Stimulated activated CD8-positive, alpha-beta memory T cell treated with anti-CD3 and anti-CD28 coated beads, Interleukin-7, amount 100 ng/mL, for 4 hours (primary cell): ENCODE measurements around the gene WDR90.

Experiments used
- DNase-seq, 2 donors: peaks; one replicate each; pipeline ENCODE4 v3.0.0-alpha.2; 2020; ENCODE audit warnings: low read depth in 2 of 2

The WDR90 gene

GRCh38 chr16:648781-649589 is at the start of gene WDR90:
WDR90 (plus strand) TSS chr16:649365; CDS start chr16:649417, 52 bp downstream.
- peak; percentile 83 to 91 for DNase-seq

- no peak for DNase-seq
Observed at GRCh38 chr16:600781-601180, 48.4 kb upstream of the WDR90 start.

DNA sequence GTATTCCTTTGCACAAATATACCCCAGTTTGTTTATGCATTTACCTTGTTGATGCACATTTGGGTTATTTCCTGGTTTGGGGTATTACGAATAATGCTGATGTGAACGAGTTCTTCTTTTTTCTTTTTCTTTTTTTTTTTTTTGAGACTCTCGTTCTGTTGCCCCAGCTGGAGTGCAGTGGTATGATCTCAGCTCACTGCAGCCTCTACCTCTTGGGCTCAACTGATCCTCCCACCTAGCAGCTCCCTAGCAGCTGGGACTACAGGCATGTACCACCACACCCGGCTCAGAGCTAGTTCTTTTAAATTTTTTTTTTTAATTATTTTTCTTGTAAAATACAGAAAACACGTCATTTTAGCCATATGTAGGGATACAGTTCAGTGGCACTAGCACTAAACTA is 45.2 kb upstream of the WDR90 start:
- DNase-seq: no peak

DNA sequence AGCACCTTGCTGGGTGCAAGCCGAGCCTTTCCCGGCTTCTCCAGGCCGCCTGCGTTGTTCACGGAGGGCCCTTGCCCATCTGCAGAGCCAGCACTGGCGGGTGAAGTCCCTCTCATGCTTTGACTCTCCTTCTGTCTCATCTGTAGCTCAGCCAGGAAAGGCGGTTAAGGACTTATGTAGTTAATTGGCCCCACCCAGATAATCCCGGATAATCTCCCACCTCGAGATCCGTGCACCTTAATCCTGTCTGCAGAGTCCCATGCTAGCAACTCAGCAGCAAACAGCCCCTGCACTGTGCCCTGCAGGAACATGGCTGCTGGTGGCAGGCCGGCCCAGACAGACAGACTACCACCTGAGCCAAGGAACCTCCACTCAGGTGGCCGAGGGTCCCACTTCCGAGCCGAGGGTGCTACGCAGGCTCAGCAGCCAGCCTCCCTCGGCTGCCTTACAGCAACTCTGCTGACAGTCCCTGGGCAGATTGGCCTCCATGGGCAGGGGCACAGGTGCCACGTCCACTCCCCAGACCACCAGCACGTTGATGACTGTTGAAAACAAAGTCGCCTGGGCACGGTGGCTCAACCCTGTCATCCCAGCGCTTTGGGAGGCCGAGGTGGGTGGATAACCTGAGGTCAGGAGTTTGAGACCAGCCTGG is 42.4 kb upstream of the WDR90 start:
- DNase-seq: no peak

GRCh38 chr16:608019-608418 is 41.1 kb upstream of the WDR90 start:
- no peak for DNase-seq

DNA sequence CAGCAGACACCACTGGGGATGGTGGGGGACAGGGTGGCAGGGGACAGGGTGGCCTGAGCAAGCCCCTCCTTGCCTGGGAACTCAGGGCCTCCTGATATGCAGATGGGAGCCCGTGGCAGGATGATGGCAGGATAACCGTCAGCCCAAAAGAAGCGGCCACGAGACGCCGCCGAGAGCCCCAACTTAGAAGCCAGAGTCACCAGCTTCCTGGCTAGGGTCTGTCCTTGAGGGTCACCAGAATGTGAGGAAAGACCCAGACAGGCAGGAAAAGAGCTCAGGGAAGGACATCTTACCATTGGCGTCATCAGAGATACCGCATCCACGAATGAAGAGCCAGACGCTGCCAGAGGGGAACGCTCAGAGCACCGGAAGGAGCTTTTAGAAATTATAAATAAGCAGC is 39.8 kb upstream of the WDR90 start:
- DNase-seq: no peak

DNA sequence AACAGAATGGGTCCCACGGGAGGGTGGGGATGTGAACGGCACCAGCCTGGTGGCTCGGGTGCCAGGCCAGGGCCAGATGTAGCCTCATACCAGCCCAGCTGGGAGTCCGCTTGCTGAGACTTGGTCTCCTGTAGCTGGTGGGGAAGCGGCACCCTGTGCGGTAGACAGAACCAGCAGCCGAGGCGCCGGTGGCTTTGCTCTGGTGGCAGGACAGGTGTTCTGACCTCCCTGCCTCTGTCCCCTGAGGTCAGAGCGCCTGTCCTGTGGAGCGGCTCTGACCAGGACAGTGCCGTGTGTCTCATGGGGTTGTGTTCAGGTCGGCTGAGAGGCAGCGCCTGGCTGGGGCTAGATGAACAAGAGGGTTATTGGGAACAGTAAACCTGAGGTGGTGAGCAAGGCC is 39.2 kb upstream of the WDR90 start:
- DNase-seq: no peak

DNA sequence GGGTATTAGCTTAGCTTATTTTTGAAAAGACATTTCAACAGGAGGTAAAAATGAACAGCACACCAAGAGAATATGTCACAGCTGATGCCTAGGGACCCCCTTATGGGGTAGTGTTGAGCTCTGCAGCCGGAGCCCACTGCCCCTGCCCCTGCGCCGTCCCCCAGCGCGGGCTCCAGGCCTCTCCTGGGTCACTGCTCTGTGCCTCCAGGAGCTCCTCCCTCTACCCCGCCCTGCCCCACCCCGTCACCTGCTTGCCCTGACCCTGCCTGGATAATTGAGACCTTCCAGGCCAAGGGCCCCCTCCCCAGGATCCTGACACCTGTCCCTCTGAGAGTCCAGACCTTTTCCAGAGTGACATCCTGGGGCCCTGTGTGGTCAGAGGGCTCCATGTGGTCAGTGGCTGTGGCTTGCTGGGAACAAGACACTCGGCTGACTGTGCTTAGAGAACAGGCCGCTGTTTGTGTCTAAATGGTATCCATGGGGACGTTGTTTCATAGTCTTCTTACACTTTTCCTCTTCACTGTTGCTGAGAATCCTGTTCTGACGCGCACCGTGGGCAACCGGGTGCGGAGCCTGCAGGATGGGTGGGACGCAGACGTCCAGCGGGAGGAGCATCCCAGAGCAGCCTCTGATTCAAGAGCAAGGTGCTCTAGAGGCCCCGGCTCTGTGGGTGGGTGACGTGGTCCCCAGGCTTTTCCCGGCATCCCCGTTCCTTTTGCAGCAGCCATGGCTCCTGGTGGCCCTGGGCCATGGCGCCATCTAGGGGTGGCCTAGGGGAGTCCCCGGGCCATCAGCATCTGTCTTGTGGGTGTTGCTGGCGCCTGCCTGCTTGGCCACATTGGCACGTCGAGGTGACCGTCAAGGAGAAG is 38.4 kb upstream of the WDR90 start:
- DNase-seq: peak in 1 of 2 donors; percentile 36

DNA sequence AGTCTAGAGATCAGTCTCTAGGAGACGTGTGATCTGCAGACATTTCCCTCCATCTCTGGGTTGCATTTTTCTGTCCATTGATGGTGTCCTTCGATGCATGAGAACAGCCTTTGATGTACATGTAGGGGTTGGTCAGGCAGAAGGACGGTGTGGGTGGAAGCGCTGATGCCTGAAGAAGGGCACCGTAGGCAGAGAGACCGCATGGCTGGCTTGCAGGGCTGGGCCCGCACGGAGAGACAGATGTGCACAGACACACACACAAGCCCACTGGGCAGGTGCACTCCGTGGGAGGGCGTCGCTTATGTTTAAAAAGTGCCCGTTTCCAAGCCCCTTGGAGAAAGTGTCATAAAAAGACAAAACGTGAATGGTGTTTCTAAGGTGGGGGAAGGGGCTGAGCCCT is 34.0 kb upstream of the WDR90 start:
- no peak for DNase-seq

GRCh38 chr16:616733-617586 is 32.2 kb upstream of the WDR90 start:
- no peak for DNase-seq

GRCh38 chr16:617855-618254 is 31.3 kb upstream of the WDR90 start:
- no peak for DNase-seq

GRCh38 chr16:619476-620100 is 29.6 kb upstream of the WDR90 start:
- no peak for DNase-seq

GRCh38 chr16:620700-621525 is 28.3 kb upstream of the WDR90 start:
- DNase-seq: no peak

GRCh38 chr16:621526-622105 is 27.5 kb upstream of the WDR90 start:
- DNase-seq: no peak

GRCh38 chr16:622920-623280 is 26.3 kb upstream of the WDR90 start:
- DNase-seq: no peak

DNA sequence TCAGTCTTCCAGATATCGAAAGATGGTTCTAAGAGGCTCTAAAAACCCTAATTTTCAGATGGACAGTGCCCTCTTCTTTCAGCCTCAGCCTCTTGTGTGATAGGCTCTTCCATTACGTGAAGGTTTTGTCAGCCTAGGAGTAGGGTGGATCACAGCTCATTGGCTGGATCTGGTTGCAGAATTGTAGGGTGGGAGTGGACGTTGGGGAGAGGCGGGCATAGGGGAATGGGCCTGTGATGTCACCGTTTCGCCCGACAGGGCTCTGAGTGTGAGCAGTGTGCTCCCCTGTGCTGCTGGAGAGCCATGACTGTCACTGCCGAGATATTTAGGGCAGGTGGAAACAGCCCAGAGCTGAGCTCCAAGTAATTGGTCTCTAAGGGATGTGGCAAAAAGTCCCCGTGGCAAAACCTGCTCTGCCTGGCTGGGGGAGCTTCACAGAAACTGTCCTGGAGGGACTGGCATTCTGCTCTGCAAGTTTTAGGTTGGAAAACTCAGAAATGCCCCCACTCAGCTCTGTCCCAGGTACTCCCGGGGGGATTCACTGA is 24.6 kb upstream of the WDR90 start:
- DNase-seq: no peak

DNA sequence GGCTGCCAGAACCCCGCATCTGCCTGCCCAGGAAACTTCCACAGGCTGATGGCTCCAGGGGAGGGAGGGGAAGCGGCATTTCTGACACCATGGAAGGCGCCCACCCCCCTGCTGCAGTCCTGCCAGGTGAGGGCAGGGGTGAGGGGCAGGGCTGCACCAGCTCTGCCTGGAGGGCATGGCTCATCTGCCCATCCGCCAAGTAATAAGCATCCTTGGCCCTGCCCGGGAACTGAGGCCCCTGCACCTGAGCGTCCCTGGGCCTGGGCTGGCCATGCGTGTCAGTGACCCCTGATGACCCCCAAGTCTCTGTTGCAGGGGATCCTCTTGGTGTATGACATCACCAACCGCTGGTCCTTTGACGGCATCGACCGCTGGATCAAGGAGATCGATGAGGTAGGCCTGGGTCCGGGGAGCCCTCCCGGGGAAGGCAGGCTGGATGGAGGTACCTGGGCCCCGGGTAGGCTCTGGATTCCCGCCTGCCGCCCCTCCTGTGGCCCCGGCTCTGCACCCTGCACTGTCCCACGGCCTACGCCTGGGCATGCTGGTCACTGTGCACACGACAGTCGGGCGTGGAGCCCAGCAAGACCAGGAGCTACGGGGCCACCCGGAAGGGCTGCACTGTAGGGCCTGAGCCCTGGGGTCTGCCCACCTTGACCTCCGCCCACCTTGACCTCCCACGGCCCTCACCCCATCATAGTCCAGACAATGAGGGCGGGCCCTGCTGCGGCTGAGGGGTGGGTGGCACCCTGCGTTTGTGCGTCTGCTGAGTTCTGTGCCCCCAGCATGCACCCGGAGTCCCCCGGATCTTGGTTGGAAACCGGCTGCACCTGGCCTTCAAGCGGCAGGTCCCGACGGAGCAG is 23.8 kb upstream of the WDR90 start:
- no peak for DNase-seq

- DNase-seq: no peak
Observed at GRCh38 chr16:625977-626765, 23.0 kb upstream of the WDR90 start.
